HAP-1 (cell line): Measurements from ENCODE around the gene CORO7.

Experiments used
- DNase-seq, 2 experiments: peaks; one replicate each; pipeline ENCODE4 v3.0.0-alpha.2; 2016 to 2020; ENCODE audit warnings: low spot score in 2 of 2
- H3K27me3 ChIP-seq: fragments of 250-450 bp; sonication (Bioruptor Pico); 2 replicates; pipeline ENCODE4 v1.5.1; 2020; ENCODE audit warnings: low read depth, mild to moderate bottlenecking, moderate library complexity
- H3K36me3 ChIP-seq: fragments of 250-450 bp; sonication (Bioruptor Pico); replicated peaks from 2 replicates; pipeline ENCODE4 v1.5.1; 2020; ENCODE audit warnings: mild to moderate bottlenecking
- H3K4me1 ChIP-seq: fragments of 250-450 bp; sonication (Bioruptor Pico); 2 replicates; pipeline ENCODE4 v1.5.1; 2020; ENCODE audit warnings: mild to moderate bottlenecking
- H3K4me3 ChIP-seq: fragments of 250-450 bp; sonication (Bioruptor Pico); 2 replicates; pipeline ENCODE4 v1.5.1; 2020; ENCODE audit warnings: mild to moderate bottlenecking, moderate library complexity
- H3K9me3 ChIP-seq: fragments of 250-450 bp; sonication (Bioruptor Pico); 2 replicates; pipeline ENCODE4 v1.5.1; 2020; ENCODE audit warnings: mild to moderate bottlenecking, moderate library complexity
- in situ Hi-C: fragments of 300-500 bp; cut with MboI; formaldehyde crosslinking; loops from 3 replicates; pipeline ENCODE4 v1.14.3; 2020; ENCODE audit warnings: low sequenced_read_pairs, inconsistent platforms, mixed read lengths

The CORO7 gene

GRCh38 chr16:4325253-4325758 lies 91.1 kb downstream of the CORO7 start:
- Histone ChIP-seq H3K4me1 (peaks cover 7% of the 10 kb centered on the region), H3K27me3 (no peaks in the 10 kb centered on the region), H3K4me3 (no peak overlapping the region), H3K36me3 (no peaks in the 10 kb centered on the region; the same call in 1 of the 2 replicates), H3K9me3 (no peaks in the 10 kb centered on the region)
- no peak for DNase-seq
- in situ Hi-C loops, result no loop called here

- DNase-seq, result no peak
- H3K4me1 ChIP-seq, result peaks cover 7% of the 10 kb centered on the region
- no peak overlapping the region for H3K4me3 ChIP-seq
- H3K27me3 ChIP-seq, result no peaks in the 10 kb centered on the region
- in situ Hi-C loops, result no loop called here
- no peaks in the 10 kb centered on the region for H3K36me3 ChIP-seq
- H3K9me3 ChIP-seq, result no peaks in the 10 kb centered on the region
Measured at GRCh38 chr16:4324492-4325252, 91.7 kb downstream of the CORO7 start.

- Histone ChIP-seq H3K9me3 (no peaks in the 10 kb centered on the region), H3K4me3 (no peak overlapping the region), H3K4me1 (peaks cover 11% of the 10 kb centered on the region), H3K36me3 (no peaks in the 10 kb centered on the region), H3K27me3 (no peaks in the 10 kb centered on the region)
- peak in 1 of 2 experiments; percentile 57 for DNase-seq
- in situ Hi-C loops, result no loop called here
Measured at GRCh38 chr16:4323845-4324488, 92.4 kb downstream of the CORO7 start.

- in situ Hi-C loops, result no loop called here
- Histone ChIP-seq H3K4me1 (peaks cover 15% of the 10 kb centered on the region), H3K27me3 (no peaks in the 10 kb centered on the region), H3K4me3 (no peak overlapping the region), H3K9me3 (no peaks in the 10 kb centered on the region), H3K36me3 (no peaks in the 10 kb centered on the region)
- no peak for DNase-seq
Measured at GRCh38 chr16:4323071-4323844, 93.1 kb downstream of the CORO7 start.

- DNase-seq, result no peak
- Histone ChIP-seq H3K36me3 (no peaks in the 10 kb centered on the region), H3K4me1 (peaks cover 20% of the 10 kb centered on the region), H3K4me3 (no peak overlapping the region), H3K9me3 (no peaks in the 10 kb centered on the region), H3K27me3 (no peaks in the 10 kb centered on the region)
- in situ Hi-C loops, result no loop called here
Measured at GRCh38 chr16:4322121-4323052, 94.0 kb downstream of the CORO7 start.

GRCh38 chr16:4321286-4322120 lies 94.9 kb downstream of the CORO7 start:
- no peaks in the 10 kb centered on the region for H3K36me3 ChIP-seq
- in situ Hi-C loops, result no loop called here
- H3K4me1 ChIP-seq, result peaks cover 24% of the 10 kb centered on the region
- no peaks in the 10 kb centered on the region for H3K9me3 ChIP-seq
- no peak for DNase-seq
- no peak overlapping the region for H3K4me3 ChIP-seq
- no peaks in the 10 kb centered on the region for H3K27me3 ChIP-seq

- no peak overlapping the region for H3K4me3 ChIP-seq
- no peaks in the 10 kb centered on the region for H3K9me3 ChIP-seq
- no peaks in the 10 kb centered on the region for H3K27me3 ChIP-seq
- no peak for DNase-seq
- H3K4me1 ChIP-seq, result peaks cover 24% of the 10 kb centered on the region
- in situ Hi-C loops, result no loop called here
- no peaks in the 10 kb centered on the region for H3K36me3 ChIP-seq
Measured at GRCh38 chr16:4320571-4321137, 95.7 kb downstream of the CORO7 start.

GRCh38 chr16:4319454-4320421 lies 96.7 kb downstream of the CORO7 start:
- no peak for DNase-seq
- in situ Hi-C loops, result no loop called here
- Histone ChIP-seq H3K36me3 (no peaks in the 10 kb centered on the region), H3K9me3 (no peaks in the 10 kb centered on the region), H3K4me1 (peaks cover 27% of the 10 kb centered on the region), H3K4me3 (no peak overlapping the region), H3K27me3 (no peaks in the 10 kb centered on the region)

GRCh38 chr16:4318967-4319366 lies 97.4 kb downstream of the CORO7 start:
- Histone ChIP-seq H3K36me3 (no peaks in the 10 kb centered on the region), H3K27me3 (no peaks in the 10 kb centered on the region), H3K9me3 (no peaks in the 10 kb centered on the region), H3K4me3 (peak overlapping the region; percentile 3; the same call in 1 of the 2 replicates), H3K4me1 (peaks cover 34% of the 10 kb centered on the region)
- DNase-seq, result no peak
- in situ Hi-C loops, result no loop called here

- in situ Hi-C loops, result no loop called here
- DNase-seq, result peak; percentile 49 to 77
- Histone ChIP-seq H3K4me3 (peak overlapping the region; percentile 3; the same call in 1 of the 2 replicates), H3K27me3 (no peaks in the 10 kb centered on the region), H3K36me3 (no peaks in the 10 kb centered on the region), H3K9me3 (no peaks in the 10 kb centered on the region), H3K4me1 (peaks cover 35% of the 10 kb centered on the region)
Measured at GRCh38 chr16:4318451-4318910, 97.9 kb downstream of the CORO7 start.
